ENCODE measurements around the gene DUOXA1. TPM values are rescaled to one million over a fixed set of nuclear protein-coding genes. Genes with fewer than 3 reads are reported as not detected.

The DUOXA1 gene
- total and polyA plus RNA-seq, 2 donors (not counting 1 experiment from before 2014, with no cell fraction given) = 0.03 to 0.74 TPM

- Histone ChIP-seq H3K9me3 (ENCODE audit: control extremely low read depth in 1 of 3, control insufficient read depth in 2 of 3, insufficient read depth in 1 of 3, low read length in 2 of 3) (peaks cover 0 to 29% (median 0%) of the 10 kb centered on the region in 3 donors), H3K9ac (ENCODE audit: low read length) (peak overlapping the region; percentile 41), H3K27ac (ENCODE audit: low read length in 2 of 2) (no peak overlapping the region), H3K36me3 (replicated peaks in 1 of 2; ENCODE audit: control extremely low read depth in 1 of 2, control insufficient read depth in 1 of 2, extremely low read depth in 1 of 2, insufficient read depth in 2 of 2, low read length in 1 of 2) (no peaks in the 10 kb centered on the region), H3K4me1 (ENCODE audit: control insufficient read depth in 2 of 2, insufficient read depth in 2 of 2, low read length in 2 of 2) (peaks cover 38 to 45% of the 10 kb centered on the region in 2 donors), H3K27me3 (replicated peaks in 1 of 4; ENCODE audit: control extremely low read depth in 1 of 4, control insufficient read depth in 3 of 4, insufficient read depth in 4 of 4, low read length in 3 of 4) (peaks cover 0 to 70% (median 47%) of the 10 kb centered on the region in 4 experiments), H3K4me3 (ENCODE audit: control extremely low read depth in 1 of 5, extremely low read depth in 1 of 5, insufficient read depth in 1 of 5, low read depth in 2 of 5, low read length in 4 of 5) (peak overlapping the region in 3 of 5 experiments; percentile 36 to 60 (median 44)), H3K79me2 (ENCODE audit: control insufficient read depth, insufficient read depth, low read length) (no peaks in the 10 kb centered on the region), H2AFZ (ENCODE audit: insufficient read depth, low read depth, low read length, poor library complexity, severe bottlenecking) (peak overlapping the region; percentile 54), H3K4me2 (replicated peaks; ENCODE audit: low read depth, low read length, poor library complexity, severe bottlenecking) (peak overlapping the region; percentile 76), H4K20me1 (ENCODE audit: control insufficient read depth, insufficient read depth, low read length, poor library complexity, severe bottlenecking) (no peaks in the 10 kb centered on the region)
- CTCF ChIA-PET = interaction anchor here (0.5 to 3.6 kb wide), 66 partner anchors 9 to 496 kb away, joined by 3 to 58 read pairs (median 4); partner anchors contain the start of genes DUOX1, DUOXA1, GATM and SORD
- no peaks in the 10 kb centered on the region for H3K9me3 Mint-ChIP-seq (ENCODE audit: insufficient read depth)
- POLR2A ChIA-PET = interaction anchor here (0.6 to 1.1 kb wide), 4 partner anchors 70 to 580 kb away, joined by 3 to 5 read pairs (median 4); partner anchors contain the start of gene SORD
- H3K27me3 Mint-ChIP-seq = peaks cover 69% of the 10 kb centered on the region
- intact Hi-C loops (cut with micrococcal nuclease) = loop anchor here (2.0 to 10.0 kb wide), 5 partner anchors 49 to 341 kb away; no protein-coding TSS in a partner anchor
- TF ChIP-seq EZH2 (IDR thresholded peaks at IDR 0.05; ENCODE audit: borderline replicate concordance, insufficient read depth, low read depth, low read length, poor library complexity, severe bottlenecking) = no peak
- peak; percentile 100 for TF ChIP-seq CTCF (IDR thresholded peaks at IDR 0.05)
- ATAC-seq (ENCODE audit: low read depth) = peak; percentile 98
- 0% methylated on average over 9 of the region's 14 CpGs for WGBS (ENCODE audit: insufficient coverage)
- DNase-seq = peak; percentile 92
- no peak overlapping the region for H3K27ac Mint-ChIP-seq
- H3K4me3 Mint-ChIP-seq = peak overlapping the region; percentile 80
- H3K4me1 Mint-ChIP-seq = peaks cover 36% of the 10 kb centered on the region
Observed at GRCh38 chr15:45118131-45118588, 11.5 kb downstream of the DUOXA1 start.
